Fibroblast of peridontal ligament (primary cell): ENCODE measurements around the gene IBA57.
"Not testable (repeated sequence)": the region's sequence is repeated elsewhere in the genome, so short reads cannot be mapped to it uniquely, and the experiment has no call there.

Source experiments
- DNase-seq: peaks from one replicate; pipeline ENCODE4 v3.0.0-alpha.2; 2010; ENCODE audit errors: extremely low read depth

Gene IBA57

DNA sequence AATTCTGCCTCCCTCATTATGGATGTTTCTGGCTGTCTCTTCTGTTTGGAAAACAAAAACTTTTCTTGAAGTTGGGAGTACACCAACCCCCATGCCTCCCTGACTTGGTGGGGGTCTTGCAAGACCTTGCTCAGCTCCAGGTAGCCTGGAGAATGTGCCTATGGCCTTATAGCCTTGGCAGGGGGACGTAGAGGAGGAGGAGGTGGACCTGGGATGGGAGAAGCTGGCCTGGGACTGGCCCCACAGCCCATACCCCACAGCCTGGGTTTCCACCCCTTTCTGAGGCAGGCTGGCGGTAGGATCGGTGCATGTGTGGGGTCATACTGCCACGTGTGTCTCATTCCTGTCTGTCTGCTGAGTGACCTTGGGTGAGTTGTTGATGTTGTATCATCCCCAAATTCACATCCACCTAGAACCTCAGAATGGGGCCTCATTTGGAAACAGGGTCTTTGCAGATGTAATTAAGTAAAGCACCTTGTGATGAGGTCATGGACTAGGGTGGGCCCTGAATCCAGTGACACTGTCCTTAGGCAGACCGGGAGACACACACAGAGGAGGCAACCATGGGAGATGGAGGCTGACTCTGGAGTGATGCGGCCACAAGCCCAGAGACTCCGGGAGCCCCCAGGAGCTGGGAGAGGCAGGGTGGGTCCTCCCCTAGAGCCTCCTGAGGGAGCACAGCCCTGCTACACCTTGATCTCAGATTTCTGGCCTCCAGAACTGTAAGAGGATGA, 60.7 kb downstream of the IBA57 start:
- DNase-seq = no peak

DNA sequence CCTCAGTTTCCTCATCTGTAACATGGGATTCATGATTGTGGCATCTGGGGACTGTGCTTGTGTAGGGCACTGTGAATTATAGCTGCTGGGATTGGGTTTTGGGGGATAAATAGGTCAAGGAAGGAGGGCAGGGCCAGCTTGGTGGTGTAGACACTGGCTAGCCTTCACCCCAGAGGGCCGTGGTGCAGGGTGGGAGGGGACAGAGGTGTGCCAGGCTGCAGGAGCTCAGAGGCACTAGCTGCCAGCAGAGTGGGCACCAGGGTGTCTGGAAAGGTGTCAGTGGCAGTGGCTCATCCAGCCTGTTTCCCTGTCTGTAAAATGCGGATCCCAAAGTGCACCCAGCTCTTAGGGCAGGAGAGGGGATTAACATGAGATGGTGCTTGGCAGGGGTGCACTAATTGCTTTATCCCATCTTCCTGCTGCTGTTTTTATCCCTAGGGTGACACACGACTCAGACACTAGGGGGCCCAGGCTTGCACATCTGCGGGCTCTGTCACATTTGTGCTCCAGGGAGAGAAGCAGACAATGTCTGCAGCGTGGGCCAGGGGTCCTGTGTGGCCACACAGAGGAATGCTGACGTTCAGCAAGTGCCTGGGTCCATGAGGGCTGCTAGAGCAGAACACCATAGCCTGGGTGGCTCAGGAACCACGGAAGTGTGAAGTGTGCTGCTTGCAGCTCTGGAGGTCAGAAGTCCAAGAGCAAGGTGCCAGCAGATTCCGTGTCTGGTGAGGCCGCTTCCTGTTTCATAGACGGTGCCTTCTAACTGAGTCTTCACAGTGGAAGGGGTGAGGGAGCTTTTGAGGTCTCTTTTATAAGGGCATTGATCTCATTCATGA, 61.6 kb downstream of the IBA57 start:
- peak; percentile 10 for DNase-seq

- not testable (repeated sequence) for DNase-seq
Observed at GRCh38 chr1:228228147-228228546, 62.5 kb downstream of the IBA57 start.

- DNase-seq = peak; percentile 94
Observed at GRCh38 chr1:228228601-228229074, 63.0 kb downstream of the IBA57 start.

GRCh38 chr1:228231189-228231588, 65.6 kb downstream of the IBA57 start:
- no peak for DNase-seq
